NCI-H1694 (cell line): ENCODE results near the gene PCBP3.

ENCODE experiments used
- DNase-seq: peaks from one replicate; lab custom pipeline; 2025; lab: John Stamatoyannopoulos, UW

The PCBP3 gene

DNA sequence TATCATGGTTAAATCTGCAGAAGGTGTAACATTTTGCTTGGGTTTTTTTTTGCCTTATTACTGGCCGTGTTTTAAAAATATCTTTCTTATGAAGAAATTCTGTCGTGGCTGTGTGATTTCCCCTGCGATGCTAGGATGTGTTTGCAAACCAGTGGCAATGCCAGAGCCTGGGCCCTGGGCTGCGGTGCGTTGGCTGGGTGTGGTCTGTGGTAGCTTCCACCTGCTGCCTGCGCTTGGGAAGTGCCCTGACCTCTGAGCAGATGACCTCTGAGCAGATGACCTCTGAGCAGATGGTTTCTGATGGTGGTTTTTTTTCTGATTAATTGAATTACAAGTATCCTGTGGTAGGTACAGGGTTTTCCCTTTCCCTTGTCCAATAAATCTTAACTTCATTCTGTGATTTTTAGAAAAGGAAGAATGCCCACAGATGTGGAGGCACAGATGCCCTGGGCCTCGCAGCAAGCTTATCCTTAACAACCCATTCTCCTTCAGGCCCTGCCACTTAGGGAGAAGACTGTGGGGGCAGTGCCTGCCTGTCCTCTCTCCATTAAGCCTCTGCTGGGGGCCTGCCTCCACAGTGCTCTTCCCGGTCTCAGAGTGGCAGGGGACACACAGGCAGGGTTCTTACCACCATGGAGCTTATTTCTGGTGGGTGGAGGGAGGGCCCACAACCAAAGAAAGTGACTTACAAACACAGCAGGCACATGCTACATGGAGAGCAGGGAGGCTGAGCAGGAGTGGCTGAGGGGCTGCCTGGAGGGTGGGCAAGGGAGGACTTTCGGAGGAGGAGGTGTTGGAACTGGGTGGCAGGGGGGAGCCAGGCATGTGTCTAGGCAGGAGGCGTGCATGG is 81.7 kb downstream of the PCBP3 start:
- DNase-seq, result no peak

DNA sequence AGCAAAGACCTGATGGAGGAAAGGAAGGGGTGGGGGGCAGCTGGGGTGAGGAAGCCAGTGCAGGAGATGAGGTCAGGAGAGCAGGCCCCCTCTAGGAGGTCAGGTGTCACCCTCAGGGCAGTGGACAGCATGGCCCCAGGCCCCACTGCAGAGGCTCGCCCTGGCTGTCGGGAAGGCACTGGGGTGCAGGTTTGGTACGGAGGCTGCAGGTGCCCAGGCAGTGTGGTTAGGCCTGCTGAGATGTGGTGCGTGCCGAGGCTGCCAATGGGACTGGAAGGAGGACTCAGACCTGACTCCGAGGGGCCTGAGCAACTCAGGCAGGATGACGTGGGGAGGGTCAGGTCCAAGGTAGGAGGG is 82.3 kb downstream of the PCBP3 start:
- no peak for DNase-seq

DNA sequence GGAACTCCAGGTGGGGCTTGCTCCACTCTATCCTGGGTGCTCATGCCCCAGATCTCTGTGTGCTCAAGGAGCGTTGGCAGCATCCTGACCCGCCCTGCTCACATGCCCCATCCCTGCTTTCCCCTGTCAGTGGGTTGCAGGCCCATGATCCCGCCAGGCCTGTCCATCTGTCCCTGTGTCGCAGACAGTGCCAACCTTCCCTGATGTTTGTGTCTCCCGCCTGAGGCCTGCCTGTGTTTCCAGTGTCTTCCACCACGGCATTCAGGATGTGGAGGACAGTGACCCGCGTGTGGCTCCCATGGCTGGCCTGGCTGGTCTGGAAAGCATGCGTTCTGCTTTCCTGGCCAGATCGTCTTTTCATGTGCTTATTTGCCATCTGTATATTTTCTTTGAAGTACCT is 82.9 kb downstream of the PCBP3 start:
- DNase-seq, result no peak

DNA sequence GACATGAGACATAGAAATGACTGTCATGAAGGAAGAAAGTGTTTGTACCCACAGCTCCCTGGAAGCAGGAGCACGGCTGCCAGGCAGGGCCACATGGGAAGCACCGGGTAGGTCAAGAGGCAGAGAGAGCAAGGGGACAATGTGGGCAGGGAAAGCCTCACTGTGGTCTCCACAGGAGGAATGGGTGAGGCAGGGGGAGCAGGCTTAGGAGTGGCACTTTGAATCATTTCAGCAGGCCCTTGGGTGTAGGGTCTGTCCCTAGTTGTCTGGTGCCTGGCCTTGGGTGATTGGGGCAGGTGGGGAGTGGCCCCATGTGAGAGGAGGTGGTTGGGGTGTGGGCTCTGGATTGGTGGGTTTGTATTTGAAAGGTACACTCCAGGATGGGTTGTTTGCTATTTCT is 83.9 kb downstream of the PCBP3 start:
- DNase-seq, result no peak

DNA sequence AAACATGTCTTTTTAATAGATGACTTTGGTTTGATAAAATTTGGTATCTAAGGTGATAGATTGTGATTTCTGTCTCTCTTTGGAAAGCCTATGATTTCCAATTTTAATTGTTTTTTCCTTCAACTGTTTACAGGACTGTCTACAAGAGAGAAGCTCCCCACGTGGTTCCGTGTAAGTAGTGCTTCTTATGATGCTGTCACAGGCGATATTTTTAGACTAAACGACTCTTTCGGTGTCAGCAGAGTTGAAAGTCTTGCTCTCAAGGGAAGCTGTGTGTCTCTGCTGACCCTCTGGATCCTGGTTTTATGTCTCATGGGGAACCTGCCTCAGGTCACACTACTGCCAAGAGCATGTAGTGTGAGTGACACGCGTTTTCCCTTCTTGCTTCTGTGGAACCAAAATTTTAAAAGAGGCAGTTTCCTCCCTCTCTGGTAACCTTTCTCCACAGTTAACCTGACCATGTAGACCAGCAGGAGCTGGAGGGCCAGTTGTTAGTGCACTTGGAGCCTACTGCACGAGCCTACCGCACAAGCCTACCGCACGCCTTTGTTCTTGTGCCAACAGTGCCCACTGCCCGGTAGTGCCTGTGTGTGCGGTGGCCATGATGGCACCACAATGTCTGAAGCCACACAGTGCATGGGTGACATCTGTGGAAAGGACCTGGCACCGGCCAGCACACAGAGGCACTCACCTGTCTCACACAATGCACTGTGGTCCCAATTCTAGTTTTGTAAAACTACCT is 91.9 kb downstream of the PCBP3 start:
- no peak for DNase-seq

DNA sequence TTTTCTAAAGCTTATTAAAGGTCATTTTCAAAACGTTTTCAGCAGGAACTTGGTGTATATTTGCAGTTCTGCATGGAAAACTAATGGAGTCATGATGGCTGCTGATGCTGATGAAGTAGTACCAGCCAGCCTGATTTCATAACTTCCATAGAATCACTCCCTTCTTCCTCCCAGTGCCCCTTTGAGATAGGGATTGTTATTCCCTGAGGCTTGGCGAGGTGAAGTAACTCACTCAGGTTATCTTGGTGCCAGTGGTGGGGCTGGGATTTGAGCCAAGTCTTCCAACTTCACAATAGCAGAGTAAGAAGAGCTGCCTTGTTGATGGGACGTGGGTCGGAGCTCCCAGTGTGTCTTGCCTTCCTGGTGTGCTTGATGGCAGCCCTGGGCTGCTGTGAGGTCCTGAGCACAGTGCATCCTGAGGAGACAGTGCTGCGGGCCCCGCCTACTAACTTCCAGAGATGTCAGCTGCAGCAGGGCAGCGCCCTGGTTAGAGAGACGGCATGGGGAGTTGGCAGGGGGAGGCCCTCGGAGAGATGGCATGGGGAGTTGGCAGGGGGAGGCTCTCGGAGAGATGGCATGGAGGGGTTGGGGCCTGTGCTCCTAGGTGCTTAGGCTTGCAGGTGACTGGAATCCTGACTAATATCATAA is 92.6 kb downstream of the PCBP3 start:
- no peak for DNase-seq

DNA sequence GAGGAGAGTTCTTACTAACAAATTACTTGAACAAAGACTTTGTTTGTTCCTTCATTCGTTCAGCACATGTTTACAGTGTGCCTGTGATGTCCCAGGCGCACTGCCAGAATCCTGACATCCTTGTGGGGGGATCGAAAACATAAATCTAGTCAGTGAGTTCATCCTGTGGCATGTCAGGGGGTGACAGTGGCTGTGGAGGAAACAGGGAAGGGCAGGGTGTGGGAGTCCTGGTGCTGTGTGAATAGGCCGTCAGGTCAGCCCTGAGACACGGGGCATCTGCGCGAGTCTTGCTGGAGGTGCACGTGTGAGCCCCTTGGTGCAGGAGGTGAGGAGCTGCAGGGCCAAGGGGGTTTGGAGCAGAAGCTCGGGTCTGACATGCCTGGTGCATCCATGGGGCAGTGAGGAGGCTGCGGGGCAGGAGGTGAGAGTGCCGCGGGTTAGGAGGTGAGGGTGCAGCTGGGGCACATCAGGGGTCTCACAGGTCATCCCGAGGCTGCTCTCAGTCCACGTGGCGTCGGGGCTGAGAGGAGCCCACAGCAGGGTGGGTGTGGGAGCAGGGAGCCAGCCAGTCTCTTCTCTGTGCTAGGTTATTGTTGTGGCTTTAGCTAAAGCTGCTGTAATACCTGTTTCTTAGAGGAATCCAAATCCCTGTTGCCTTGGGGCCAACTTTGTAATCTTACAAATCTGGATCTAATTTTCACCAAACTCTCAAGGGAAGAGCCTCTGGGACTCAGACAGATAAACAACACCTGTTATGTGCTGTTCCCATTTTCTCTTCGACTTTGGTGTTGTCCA is 93.4 kb downstream of the PCBP3 start:
- no peak for DNase-seq

DNA sequence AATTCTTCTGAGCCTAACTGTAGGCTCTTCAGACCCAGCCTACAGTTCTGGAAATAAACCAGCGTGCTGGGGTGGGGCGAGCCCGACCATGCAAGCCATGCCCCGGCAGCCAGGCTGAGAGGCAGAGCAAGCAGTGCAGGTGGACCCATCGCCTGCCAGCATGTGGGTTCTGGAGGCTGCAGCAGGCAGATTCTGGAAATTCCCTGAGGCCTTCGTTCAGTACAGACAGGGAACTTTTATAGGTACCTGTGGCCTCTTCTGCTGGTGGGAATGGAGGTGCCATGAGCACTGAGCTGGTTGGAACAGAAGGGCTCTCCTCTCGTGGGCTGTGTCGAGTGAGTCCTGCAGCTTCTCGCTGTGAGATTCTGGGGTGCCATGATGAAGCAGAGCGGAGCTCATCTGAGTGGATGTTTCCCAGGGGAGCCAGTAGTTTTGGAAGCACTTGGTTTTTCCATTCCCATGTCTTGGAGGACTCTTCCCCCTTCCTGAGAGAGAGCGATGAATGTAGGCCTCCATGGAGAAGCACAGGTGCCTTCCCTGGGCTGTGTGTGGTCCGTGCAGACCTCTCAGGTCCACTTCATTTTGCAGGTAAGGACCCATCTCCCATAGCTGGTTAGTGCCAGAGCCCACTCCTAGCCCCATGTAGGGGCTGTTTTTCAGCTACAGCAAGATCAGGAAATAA is 94.1 kb downstream of the PCBP3 start:
- no peak for DNase-seq

DNA sequence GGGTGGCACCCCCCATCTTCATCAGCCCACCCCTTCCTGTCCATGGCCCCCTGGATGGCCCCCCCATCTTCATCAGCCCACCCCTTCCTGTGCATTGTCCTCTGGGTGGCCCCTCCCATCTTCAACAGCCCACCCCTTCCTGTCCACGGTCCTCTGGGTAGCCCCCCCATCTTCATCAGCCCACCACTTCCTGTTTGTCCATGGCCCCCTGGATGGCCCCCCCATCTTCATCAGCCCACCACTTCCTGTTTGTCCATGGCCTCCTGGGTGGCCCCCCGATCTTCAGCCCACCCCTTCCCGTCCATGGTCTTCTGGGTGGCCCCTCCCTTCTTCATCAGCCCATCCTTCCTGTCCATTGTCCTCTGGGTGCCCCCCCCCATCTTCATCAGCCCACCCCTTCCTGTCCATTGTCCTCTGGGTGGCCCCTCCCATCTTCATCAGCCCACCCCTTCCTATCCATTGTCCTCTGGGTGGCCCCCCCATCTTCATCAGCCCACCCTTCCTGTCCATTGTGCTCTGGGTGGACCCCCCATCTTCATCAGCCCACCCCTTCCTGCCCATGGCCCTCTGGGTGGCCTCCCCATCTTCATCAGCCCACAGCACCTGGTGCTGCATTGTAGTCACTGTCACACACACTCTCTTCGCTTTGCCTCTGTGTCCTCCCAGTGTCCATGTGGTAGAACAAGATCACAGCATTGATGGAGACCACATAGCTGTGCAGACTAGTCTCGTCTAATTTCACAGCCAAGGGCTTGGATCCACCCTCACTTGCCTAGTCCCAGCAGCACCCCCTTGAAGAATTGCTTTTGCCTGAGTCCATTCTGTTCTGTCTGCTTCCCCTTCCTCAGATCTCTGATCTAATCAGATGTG is 95.9 kb downstream of the PCBP3 start:
- DNase-seq, result no peak

DNA sequence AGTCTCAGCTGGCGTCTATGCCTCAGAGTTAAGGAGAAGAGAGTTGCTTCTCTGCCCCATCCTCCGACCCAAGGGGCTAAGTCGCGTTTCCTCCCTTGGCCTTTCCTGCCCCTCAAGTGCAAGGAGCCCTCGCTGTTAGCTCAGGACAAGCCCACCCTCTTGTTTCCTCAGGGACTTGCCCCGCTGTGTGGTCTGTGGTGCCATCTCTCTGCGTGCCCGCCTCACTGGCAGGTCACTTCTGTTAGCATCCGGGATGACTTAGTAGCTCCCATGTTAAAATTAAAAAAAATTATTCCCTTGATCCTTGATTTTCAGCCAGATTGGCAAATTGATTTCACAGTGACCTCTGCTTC is 96.5 kb downstream of the PCBP3 start:
- no peak for DNase-seq

DNA sequence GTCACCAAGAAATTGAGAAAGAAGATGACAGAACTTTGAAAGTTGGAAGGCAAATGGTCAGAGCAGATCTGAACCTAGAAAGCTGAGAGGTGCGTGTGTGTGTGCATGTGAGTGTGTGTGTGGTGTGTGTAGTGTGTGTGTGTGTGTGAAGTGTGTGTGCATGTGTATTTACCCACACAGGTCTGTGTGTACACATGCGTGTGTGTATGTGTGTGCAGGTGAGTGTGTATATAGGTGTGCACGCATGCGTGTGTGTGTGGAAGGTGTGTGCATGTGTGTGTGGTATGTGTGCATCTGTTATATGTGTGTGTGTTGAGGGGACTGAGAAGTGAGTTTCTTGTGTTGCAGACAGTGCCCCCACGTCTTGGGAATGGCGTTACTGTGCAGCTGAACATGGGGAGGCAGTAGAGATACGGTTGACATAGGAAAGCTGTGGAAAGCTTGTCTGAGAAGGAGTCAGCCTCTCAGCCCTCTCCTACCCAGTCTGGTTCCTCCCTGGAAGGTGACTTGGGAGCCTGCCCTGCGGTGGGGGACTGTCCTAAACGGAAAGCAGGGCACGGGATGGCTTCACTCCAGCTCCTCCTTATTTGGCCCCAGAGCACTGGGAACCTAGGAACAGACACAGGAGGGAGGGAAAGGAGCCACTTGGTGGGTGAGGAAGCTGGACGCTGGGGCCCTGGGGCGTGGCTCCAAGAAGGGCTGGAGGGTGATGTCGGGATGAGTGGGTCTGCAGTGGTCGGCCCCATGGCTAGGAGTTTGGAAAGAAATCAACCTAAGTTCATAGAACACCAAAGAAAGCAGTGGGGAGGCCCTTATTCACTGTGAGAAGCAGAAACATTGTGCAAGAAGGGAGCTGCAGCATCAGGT is 97.2 kb downstream of the PCBP3 start:
- no peak for DNase-seq

DNA sequence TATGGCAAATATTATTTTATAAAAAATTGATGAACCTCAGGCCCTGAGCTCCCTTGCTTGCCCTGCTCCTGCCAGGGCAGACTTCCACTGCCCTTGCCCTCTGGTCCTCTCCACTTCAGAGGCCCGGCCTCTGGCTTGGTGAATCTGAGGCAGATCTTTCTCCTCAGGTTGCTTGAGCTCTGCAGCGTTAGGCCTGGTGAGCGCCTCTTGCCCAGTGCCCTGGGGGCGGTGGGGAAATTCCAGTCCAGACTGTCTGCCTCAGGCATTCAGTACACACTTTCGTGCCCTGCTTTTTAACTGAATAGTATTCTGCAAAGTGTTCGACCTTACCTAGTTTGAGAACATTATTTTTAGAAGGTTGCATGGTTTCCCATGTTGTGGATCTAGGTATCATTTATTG is 98.2 kb downstream of the PCBP3 start:
- no peak for DNase-seq

DNA sequence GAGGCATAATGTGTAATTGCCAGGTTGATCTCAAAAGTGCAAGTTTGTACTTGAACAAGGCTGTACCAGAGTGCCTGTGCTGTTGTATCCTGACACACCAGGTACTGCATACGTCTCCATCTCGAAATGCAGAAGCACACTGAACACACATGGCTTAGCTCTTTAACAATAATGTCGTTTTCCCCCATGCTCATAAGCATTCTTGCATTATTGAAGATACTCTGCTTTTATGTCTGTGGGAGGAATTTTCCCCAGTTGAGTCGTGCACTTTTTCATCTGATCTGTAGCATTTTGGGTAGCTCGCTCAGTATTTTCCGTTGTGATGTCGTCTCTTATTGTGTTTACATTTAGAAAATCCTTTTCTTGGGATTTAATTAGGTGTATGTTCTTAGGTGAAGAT is 98.7 kb downstream of the PCBP3 start:
- DNase-seq, result no peak

DNA sequence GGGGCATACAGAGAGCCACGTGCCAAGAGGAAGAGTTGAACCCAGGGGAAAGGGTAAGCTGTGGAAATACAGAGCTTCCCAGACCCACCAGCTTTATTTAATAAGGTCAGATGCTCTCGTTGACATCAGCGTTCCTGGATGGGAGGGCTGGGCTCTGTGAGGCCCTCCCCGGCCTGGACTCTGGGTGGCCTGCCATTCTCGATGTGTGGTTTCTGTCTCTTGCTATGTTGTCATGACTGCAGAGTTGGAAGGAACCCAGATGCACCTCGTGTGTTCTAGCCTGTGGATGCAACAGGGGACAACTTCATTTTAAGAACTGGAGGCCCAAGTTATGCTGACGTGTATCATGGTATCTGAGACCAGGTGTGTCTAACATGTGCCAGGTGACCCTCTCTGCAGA is 101.7 kb downstream of the PCBP3 start:
- DNase-seq, result no peak

DNA sequence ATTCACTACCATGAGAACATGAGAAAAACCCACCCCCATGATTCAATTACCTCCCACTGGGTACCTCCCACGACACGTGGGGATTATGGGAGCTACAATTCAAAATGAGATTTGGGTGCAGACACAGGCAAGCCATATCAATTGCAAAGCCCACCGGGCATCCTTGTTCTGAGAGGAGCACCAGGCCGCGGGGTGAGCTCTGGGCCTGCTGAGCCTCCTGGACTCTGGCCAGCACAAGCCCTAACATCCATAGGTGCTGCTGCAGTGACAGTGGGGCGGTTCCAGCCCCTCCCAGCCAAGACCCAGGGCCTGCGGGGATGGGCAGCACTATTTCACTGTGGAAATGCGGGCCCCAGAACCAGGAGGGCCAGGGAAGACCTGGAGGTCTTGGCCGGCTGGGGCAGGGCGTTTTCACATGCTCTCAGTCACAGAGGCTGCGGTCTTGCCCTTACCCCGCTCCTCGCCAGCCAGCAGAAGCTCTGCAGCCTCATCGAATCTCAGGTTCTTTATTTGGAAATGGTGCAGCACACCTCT is 103.8 kb downstream of the PCBP3 start:
- no peak for DNase-seq

DNA sequence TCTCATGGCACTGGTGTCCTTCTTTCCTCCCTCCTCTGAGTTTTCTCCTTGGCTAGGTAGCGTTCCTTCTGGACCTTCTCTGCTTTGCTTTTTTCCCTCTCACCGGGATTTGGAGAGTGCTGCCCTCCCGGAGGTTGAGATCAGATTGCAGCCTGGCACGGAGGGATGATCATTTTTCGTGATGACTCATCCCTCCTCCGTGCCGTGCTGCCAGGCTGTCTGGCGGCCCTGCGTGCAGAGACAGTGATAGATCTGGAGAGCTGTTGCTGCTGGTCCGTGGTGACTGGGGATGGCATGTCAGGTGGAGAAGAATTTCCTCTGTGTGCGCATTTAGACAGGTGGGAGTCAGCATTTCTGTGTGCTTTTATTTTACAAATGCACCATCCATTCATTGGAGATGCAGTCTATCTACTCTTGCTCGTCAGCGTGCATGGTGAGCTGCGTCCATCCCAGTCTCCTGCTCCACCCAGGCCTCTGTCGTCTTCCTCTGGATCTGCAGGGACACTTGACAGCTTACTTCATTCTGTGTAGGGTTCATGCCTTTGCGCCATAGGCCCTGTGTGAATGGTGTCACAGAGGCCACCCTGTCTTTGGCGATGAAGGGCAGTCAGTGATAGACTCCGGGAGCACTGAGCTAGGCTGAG is 104.4 kb downstream of the PCBP3 start:
- peak; percentile 23 for DNase-seq

DNA sequence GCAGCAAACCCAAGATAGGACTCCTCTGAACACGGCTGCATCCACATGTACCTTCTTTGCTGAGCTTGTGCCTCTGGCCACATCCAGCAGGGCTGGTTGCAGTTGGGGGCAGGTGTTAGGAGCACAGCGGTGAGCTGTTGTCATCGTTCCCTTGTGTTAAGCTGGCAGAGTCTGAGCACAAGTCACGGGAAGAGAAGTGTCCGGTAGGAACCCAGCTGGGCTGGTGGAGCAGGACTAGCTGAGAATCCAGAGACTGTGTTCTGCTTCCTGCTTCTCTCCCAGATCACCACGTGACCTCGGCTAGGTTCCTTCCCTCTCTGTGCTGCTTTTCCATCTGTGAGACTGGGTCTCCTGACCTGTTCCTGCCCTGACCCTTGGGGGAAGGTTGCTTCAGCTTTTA is 105.1 kb downstream of the PCBP3 start:
- no peak for DNase-seq

DNA sequence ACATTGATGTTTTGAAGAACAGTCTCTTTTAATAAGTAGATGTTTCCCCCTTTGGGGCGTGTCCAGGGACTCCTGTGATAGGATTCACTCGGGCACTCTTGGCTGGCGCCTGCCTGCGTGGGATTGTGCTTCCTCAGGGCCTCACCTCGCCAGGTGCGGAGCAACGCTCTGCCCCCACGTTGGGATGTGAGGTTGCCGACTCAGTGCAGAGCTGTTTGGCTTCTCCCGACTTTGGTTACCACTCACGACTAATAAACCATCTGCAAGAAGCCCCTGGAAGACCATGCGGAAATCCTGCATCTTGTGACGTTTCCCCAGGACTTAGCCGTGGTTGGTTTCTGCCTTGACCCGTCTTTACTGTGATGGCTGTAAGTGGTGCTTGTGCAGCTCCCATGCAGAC is 106.4 kb downstream of the PCBP3 start:
- DNase-seq, result no peak

DNA sequence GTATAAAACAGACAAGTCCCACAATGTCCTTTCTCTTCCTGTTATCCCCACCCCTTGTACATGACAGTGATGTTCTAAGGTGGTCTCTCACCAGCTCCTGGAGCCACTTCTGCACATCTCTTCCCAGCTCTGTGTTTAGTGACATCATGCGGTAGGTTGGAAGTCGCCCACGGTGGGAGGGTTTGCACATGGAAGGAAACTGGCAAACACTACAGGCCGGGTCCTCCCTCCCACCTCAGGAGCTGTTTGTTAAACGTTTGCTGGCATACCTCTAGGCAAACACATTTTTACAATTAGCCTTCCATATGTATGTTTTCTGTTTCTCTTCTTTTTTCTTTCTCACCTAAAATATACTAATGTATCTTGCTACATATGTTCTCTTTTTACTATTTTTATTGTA is 107.4 kb downstream of the PCBP3 start:
- no peak for DNase-seq
